Measurements from ENCODE around the gene SERTAD3. TPM values are rescaled to one million over a fixed set of nuclear protein-coding genes. Genes with fewer than 3 reads are reported as not detected.
"Not testable (repeated sequence)": the region's sequence is repeated elsewhere in the genome, so short reads cannot be mapped to it uniquely, and the experiment has no call there.

SERTAD3 gene
- total RNA-seq, 1 donor from 2014 or later: 22.7 TPM

- ATAC-seq (ENCODE audit: poor library complexity) (no peak), DNase-seq (peak; percentile 74)
- intact Hi-C loops (cut with DNase I): no loop called here
These were observed 17.6 kb upstream of the SERTAD3 start for GRCh38 chr19:40461669-40462221.

DNA sequence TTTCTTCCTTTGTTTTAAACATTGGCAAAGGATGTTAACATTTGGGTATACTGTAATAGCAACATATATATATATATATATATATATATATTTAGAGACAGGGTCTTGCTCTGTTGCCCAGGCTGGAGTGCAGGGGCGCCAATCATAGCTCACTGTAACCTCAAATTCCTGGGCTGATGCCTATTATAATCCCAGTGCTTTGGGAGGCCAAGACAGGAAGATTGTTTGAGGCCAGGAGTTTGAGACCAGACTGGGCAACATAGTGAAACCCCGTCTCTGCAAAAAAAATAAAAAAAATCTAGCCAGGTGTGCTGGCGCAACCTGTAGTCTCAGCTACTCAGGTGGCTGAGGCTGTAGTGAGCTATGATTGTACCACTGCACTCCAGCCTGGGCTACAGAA is 16.1 kb upstream of the SERTAD3 start:
- intact Hi-C loops (cut with DNase I): no loop called here
- no peak for DNase-seq
- no peak for ATAC-seq (ENCODE audit: poor library complexity)

DNA sequence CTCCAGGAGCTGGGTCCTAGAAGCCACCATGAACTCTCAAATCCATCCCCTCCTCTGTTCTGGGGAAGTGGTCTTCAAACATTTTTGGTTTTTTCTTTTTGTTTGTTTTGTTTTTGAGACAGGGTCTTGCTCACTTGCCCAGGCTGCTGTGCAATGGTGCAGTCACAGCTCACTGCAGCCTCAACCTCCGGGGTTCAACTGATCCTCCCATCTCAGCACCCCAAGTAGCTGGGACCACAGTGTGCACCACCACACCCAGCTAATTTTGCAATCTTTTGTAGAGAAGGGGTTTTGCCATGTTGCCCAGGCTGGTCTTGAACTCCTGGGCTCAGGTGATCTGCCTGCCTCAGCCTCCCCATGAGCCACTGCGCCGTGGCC is 14.5 kb upstream of the SERTAD3 start:
- ATAC-seq (ENCODE audit: poor library complexity) (no peak), DNase-seq (no peak)
- intact Hi-C loops (cut with DNase I): no loop called here

GRCh38 chr19:40457953-40458596 is 13.9 kb upstream of the SERTAD3 start:
- DNase-seq (no peak), ATAC-seq (ENCODE audit: poor library complexity) (no peak)
- intact Hi-C loops (cut with DNase I): no loop called here

GRCh38 chr19:40457048-40457447 is 12.9 kb upstream of the SERTAD3 start:
- no peak for DNase-seq
- no peak for ATAC-seq (ENCODE audit: poor library complexity)
- intact Hi-C loops (cut with DNase I): no loop called here

DNA sequence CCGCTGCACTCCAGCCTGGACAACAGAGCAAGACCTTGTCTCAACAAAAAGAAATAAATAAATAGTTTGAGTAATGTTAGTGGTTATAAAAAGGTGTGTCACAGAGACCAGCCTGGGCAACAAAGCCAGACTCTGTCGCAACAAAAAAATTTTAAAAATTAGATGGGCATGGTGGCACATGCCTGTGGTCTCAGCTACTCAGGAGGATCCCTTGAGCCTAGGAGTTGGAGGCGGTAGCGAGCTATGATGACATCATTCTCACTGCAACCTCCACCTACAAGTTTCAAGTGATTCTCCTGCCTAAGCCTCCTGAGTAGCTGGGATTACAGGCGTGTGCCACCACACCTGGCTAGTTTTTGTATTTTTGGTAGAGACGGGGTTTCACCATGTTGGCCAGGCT is 9.8 kb upstream of the SERTAD3 start:
- intact Hi-C loops (cut with DNase I); DNase-seq; ATAC-seq (ENCODE audit: poor library complexity): not testable (repeated sequence)

DNA sequence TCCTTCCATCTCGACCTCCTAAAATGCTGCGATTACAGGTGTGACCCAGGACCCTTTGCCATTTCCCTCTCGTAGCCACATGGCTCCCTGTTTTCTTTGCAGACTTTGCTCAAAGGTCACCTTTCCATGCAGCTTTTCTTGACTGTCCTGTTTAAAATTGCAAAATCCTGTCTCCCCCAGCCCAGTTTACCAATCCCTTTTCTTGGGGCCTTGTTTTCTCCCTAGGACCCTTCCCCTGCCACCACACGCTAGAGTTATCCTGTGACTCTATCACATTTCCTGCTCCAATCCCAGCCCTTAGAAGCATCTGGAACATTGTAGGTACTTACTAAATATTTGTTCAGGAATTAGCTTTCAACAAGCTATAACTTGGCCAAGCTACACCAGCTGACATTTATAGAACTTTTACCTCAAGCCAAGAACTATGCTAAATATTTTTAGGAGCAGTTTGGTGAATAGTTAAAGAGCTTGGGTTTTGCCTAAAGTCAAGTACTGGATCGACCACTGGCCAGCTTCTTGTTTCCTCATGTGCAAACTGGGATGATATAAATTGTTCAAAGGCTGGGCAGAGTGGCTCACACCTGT is 9.1 kb upstream of the SERTAD3 start:
- no peak for ATAC-seq (ENCODE audit: poor library complexity)
- intact Hi-C loops (cut with DNase I): no loop called here
- DNase-seq: no peak

DNA sequence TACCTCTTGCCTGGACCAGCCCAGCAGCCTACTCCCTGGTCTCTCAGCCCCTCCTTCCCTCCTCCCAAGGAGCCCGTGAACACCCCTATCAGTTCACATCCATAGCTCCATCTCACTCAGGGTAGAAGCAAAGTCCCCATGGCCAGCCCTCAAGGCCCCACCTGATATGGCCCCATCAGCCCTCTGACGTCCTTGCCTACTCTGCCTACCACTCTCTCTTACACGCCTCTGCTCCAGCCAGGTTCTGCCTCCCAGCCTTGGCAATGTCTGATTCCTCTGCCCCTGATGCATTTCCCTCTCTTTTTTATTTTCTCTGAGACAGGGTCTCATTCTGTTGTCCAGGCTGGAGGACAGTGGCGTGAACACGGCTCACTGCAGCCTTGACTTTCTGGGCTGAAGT is 7.9 kb upstream of the SERTAD3 start:
- DNase-seq (no peak), ATAC-seq (ENCODE audit: poor library complexity) (no peak)
- intact Hi-C loops (cut with DNase I): no loop called here

GRCh38 chr19:40450664-40451063 is 6.5 kb upstream of the SERTAD3 start:
- no peak for ATAC-seq (ENCODE audit: poor library complexity)
- no peak for DNase-seq
- intact Hi-C loops (cut with DNase I): no loop called here

GRCh38 chr19:40449506-40449905 is 5.4 kb upstream of the SERTAD3 start:
- intact Hi-C loops (cut with DNase I): loop anchor here (10.0 kb wide), 1 partner anchor 105 kb away; the partner anchor contains the start of genes C19orf47 and PLD3
- ATAC-seq (ENCODE audit: poor library complexity): no peak
- DNase-seq: no peak

DNA sequence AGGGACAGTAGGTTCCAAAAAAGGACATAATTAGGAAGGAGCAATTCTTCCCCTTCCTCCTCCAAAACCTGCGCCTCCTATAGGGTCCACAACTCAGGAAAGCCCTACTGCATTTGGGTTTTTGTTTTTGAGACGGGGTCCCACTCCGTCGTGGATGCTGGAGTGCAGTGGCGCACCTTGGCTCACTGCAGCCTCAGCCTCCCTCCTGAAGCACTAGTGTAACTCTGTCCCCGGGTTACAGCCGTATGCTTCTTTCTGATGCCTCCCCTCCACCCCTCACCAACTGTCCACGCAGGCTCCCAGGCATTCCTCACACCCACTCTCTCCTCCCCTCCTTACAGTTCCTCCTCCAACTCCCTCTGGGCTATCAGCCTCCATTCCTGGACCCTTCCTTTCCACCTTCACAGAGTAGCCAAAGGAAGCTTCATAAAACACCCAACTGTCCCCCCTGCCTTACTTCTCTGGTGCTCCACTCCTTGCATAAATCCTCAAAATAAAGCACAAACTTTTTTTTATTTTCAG is 2.2 kb upstream of the SERTAD3 start:
- intact Hi-C loops (cut with DNase I): loop anchor here (10.0 kb wide), 1 partner anchor 102 kb away; the partner anchor contains the start of genes C19orf47 and PLD3
- no peak for ATAC-seq (ENCODE audit: poor library complexity)
- no peak for DNase-seq

DNA sequence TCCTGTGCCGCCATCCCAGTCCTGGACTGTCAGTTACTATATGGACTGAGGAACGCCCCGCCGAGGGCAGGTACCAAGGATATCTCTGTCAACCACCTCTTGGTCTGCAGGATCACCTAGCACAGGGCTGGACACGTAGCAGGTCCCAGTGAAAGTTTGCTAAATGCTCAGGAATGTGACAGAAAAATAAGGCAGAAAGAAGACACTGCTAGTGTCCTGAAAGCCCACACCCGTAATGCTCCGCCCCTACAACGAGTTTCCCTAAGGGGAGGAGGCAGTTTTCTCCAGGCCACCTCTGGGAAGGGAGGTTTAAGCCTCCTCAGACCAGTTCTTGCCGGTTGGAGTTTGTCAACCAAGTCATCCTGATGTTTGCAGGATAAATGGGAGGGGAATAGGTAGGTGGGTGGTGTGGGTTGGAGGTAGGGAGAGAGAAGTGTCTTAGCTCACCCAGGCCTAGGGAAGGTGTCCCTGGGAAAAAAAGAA is 1.7 kb upstream of the SERTAD3 start:
- intact Hi-C loops (cut with DNase I): loop anchor here (10.0 kb wide), 1 partner anchor 101 kb away; the partner anchor contains the start of genes C19orf47 and PLD3
- no peak for ATAC-seq (ENCODE audit: poor library complexity)
- no peak for DNase-seq

DNA sequence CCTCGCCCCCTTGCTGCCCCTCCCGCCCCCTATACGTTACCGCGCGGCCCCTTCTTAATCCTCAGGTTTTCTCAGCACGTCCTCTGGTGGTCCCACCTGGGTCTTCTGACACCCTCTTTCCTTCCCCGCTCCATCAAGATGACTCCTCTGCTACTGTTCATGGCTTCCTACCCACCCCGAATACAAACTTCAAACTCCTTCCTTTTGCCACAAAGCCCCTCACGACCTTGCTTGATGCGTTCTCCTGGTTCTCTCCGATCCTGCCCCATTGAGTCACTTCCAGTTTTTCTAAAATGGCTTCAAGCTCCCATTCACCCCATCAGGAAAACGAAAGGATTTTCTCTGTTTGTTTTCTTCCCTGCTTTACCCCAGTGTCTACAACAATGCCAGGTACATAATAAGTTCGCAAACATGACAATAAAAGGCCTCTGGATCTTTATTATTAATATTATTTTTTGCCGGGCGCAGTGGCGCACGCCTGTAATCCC is 734 bp upstream of the SERTAD3 start:
- ATAC-seq (ENCODE audit: poor library complexity): no peak
- no peak for DNase-seq
- intact Hi-C loops (cut with DNase I): loop anchor here (10.0 kb wide), 1 partner anchor 100 kb away; the partner anchor contains the start of genes C19orf47 and PLD3

DNA sequence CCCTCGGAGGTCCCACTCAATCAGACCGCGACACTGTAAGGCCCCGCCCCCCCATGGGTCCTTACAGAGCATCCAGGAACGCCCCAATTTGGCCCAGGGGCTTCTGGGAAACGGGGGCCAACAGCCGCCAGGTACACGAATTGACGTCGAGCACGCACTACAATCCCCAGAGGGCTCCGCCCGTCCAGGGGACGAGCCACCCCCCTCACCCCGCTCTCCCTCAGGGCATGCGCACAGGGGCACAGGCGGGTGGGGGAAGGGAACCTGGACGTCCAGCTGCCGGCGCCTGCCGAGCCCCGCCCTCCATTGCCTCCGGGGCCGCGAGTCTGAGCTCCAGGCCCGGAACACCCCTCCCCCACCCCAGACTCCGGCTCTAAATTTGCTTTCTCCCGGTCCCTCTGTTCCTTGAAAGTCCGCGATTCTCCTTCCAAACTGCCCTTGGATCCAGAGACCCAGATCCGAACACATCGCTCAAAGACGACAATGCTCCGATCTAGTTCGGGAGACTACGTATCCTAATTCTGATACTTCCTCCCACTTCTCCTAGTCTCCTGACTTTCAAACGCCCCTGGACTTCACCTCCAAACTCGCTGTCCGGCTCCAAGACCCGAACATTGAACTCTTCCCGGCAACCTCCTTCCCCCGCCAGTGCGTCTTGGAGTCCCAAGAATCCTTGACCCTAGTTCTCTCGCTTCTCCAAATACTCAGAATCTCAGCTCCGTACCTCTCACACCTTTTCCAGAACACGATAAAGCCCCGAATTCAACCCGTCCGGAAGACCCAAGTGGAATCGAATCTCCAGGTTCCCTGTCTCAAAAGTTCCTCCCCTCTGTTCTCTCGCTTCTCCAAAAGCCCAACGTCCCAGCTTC is 770 bp downstream of the SERTAD3 start:
- DNase-seq: peak; percentile 100
- intact Hi-C loops (cut with DNase I): loop anchor here (10.0 kb wide), 1 partner anchor 99 kb away; the partner anchor contains the start of genes C19orf47 and PLD3
- peak; percentile 87 for ATAC-seq (ENCODE audit: poor library complexity)

DNA sequence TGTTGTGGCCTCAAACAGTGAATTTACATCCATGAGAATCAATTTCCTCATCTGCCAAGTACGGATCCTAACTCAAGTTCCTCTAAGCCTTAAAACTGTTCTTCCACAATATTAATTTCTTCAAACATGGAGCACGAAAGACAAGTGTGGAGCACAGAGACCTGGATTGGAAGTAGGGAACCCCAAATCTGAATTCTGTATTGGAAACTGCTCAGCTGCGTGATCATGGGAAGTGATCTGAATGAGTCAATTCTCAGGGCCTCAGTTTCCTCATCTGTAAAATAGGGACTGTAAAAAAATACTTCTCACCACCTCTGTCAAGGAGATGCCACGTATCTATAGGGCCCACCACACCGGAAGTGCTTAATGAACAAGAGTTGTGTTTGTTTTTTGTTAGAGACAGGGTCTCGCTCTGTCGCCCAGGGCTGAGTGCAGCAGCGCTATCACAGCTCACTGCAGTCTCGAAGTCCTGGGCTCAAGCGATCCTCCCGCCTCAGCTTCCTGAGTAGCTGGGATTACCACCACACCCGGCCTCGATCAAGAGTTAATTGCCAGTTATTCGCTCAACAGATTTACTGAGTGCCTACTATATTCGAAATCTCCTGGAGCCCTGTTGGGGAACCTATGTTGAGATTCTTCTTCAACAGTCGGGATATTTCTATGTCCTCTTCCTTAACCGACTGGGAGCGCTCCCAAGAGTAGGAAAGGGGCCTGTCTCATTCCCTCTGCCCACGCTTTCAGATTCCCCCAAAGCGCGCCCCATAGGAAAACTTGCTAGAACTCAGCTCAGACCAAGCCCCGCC is 1.6 kb downstream of the SERTAD3 start:
- intact Hi-C loops (cut with DNase I): loop anchor here (10.0 kb wide), 1 partner anchor 98 kb away; the partner anchor contains the start of genes C19orf47 and PLD3
- DNase-seq: no peak
- no peak for ATAC-seq (ENCODE audit: poor library complexity)

DNA sequence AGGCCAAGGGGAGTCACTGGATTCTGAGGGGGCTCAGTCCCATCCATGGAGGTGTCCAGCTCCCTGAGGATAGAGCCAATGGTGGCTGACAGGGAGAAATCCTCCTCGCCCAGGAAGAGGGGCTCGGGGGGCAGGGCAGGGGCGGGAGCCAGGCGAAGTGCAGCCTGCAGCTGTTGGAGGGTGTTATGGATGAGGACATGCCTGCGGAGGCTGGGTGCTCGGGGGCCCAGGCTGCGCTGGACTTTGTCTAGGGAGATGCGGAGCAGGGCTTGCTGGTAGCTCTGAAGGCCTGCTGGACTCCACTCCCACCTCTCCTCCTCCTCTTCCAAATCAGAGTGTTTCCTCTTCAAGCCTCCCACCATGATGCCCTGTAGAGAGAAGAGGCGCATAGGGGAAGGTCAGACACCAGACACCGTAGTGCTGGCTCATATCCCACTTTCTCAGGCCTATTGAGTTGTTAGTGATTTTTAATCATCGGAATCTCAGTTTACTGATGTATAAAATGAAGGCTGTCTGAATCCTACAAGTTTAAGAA is 2.3 kb downstream of the SERTAD3 start:
- DNase-seq (no peak), ATAC-seq (ENCODE audit: poor library complexity) (no peak)
- intact Hi-C loops (cut with DNase I): loop anchor here (10.0 kb wide), 1 partner anchor 97 kb away; the partner anchor contains the start of genes C19orf47 and PLD3

GRCh38 chr19:40438284-40438683 is 5.9 kb downstream of the SERTAD3 start:
- intact Hi-C loops (cut with DNase I): no loop called here
- DNase-seq (no peak), ATAC-seq (ENCODE audit: poor library complexity) (no peak)

Measured in Right ventricle myocardium superior (tissue), 1 donor.